ENCODE results near the gene COL16A1. TPM values are rescaled to one million over a fixed set of nuclear protein-coding genes. Genes with fewer than 3 reads are reported as not detected.
A peak's percentile ranks its signal among the peaks of the same experiment; 100 is the strongest.

The COL16A1 gene
- total and polyA plus RNA-seq, 7 donors: 4.6 to 271 (median 43.1) TPM

- H3K27ac ChIP-seq: peak overlapping the region in 2 of 4 donors; percentile 22 to 50
- H3K4me1 ChIP-seq: peaks cover 0 to 26% (median 8%) of the 10 kb centered on the region in 4 donors
- 73 to 78% methylated on average over 6 of the region's 6 CpGs for WGBS, 2 donors
- H3K9me3 ChIP-seq: no peaks in the 10 kb centered on the region
- intact Hi-C loops (cut with DNase I): no loop called here
- peak; percentile 51 for DNase-seq
- no peak overlapping the region for H3K4me3 ChIP-seq
- H3K36me3 ChIP-seq: peaks cover 6 to 46% (median 14%) of the 10 kb centered on the region in 4 donors
- no peaks in the 10 kb centered on the region for H3K27me3 ChIP-seq
- TF ChIP-seq POLR2A (IDR thresholded peaks at IDR 0.05): no peak
- TF ChIP-seq POLR2AphosphoS5 (IDR thresholded peaks at IDR 0.05): no peak
- TF ChIP-seq EP300 (IDR thresholded peaks at IDR 0.05): no peak
- no peak for TF ChIP-seq CTCF (IDR thresholded peaks at IDR 0.05)
Measured at GRCh38 chr1:31651766-31652165, 52.1 kb downstream of the COL16A1 start.

- intact Hi-C loops (cut with DNase I): no loop called here
- Histone ChIP-seq H3K9me3 (no peaks in the 10 kb centered on the region), H3K4me1 (peaks cover 0 to 26% (median 8%) of the 10 kb centered on the region in 4 donors), H3K36me3 (peaks cover 6 to 39% (median 14%) of the 10 kb centered on the region in 4 donors), H3K4me3 (no peak overlapping the region), H3K27ac (peak overlapping the region in 3 of 4 donors; percentile 7 to 50 (median 22)), H3K27me3 (no peaks in the 10 kb centered on the region)
- WGBS, 2 donors: 43 to 61% methylated on average over 1 of the region's 1 CpG
- TF ChIP-seq POLR2AphosphoS5 (IDR thresholded peaks at IDR 0.05) (no peak), POLR2A (IDR thresholded peaks at IDR 0.05) (no peak), EP300 (IDR thresholded peaks at IDR 0.05) (no peak), CTCF (IDR thresholded peaks at IDR 0.05) (no peak)
- no peak for DNase-seq
Measured at GRCh38 chr1:31651089-31651420, 52.8 kb downstream of the COL16A1 start.

GRCh38 chr1:31650161-31651088 lies 53.4 kb downstream of the COL16A1 start:
- no peak for DNase-seq
- intact Hi-C loops (cut with DNase I): no loop called here
- TF ChIP-seq EP300 (IDR thresholded peaks at IDR 0.05): no peak
- no peak for TF ChIP-seq CTCF (IDR thresholded peaks at IDR 0.05)
- no peak for TF ChIP-seq POLR2AphosphoS5 (IDR thresholded peaks at IDR 0.05)
- TF ChIP-seq POLR2A (IDR thresholded peaks at IDR 0.05): no peak
- peak overlapping the region in 3 of 4 donors; percentile 7 to 50 (median 22) for H3K27ac ChIP-seq
- H3K4me3 ChIP-seq: no peak overlapping the region
- H3K36me3 ChIP-seq: peaks cover 4 to 34% (median 13%) of the 10 kb centered on the region in 4 donors
- 80 to 82% methylated on average over 9 of the region's 9 CpGs for WGBS, 2 donors
- H3K9me3 ChIP-seq: no peaks in the 10 kb centered on the region
- peaks cover 0 to 31% (median 11%) of the 10 kb centered on the region in 4 donors for H3K4me1 ChIP-seq
- no peaks in the 10 kb centered on the region for H3K27me3 ChIP-seq

- Histone ChIP-seq H3K27me3 (no peaks in the 10 kb centered on the region), H3K9me3 (no peaks in the 10 kb centered on the region), H3K4me1 (peaks cover 0 to 39% (median 15%) of the 10 kb centered on the region in 4 donors), H3K36me3 (peaks cover 0 to 17% (median 8%) of the 10 kb centered on the region in 4 donors), H3K4me3 (no peak overlapping the region), H3K27ac (peak overlapping the region in 1 of 4 donors; percentile 52)
- TF ChIP-seq EP300 (IDR thresholded peaks at IDR 0.05) (no peak), CTCF (IDR thresholded peaks at IDR 0.05) (no peak), POLR2A (IDR thresholded peaks at IDR 0.05) (no peak), POLR2AphosphoS5 (IDR thresholded peaks at IDR 0.05) (no peak)
- 79 to 81% methylated on average over 9 of the region's 9 CpGs for WGBS, 2 donors
- intact Hi-C loops (cut with DNase I): loop anchor here (5.0 to 10.0 kb wide), 2 partner anchors 139 to 286 kb away; partner anchors contain the start of gene PTP4A2
- no peak for DNase-seq
Measured at GRCh38 chr1:31648641-31649357, 55.0 kb downstream of the COL16A1 start.

All from sigmoid colon (tissue), 7 donors.